A673 (cell line): Measurements from ENCODE around the gene GABRG3. TPM values are rescaled to one million over a fixed set of nuclear protein-coding genes. Genes with fewer than 3 reads are reported as not detected.

Experiments used
- BruUV-seq: library from RNA; stranded (reverse); fragments of 400-500 nt; replicated peaks from 2 replicates; lab custom pipeline; 2021; lab: Mats Ljungman, UMichigan
- CTCF ChIA-PET: fragments of 300-600 bp; sonication (Branson Sonifier 250); formaldehyde crosslinking; loops from one replicate; lab custom pipeline; 2022; ENCODE audit warnings: antibody characterized with exemption; lab: Charles Lee
- POLR2A ChIA-PET: fragments of 300-600 bp; sonication (Branson Sonifier 250); formaldehyde crosslinking; loops from one replicate; lab custom pipeline; 2022; ENCODE audit warnings: antibody characterized with exemption; ENCODE audit not compliant: low non-redundant PET; lab: Charles Lee
- DNase-seq: peaks from one replicate; pipeline ENCODE4 v3.0.0-alpha.2; 2015; ENCODE audit warnings: low spot score
- H3K27ac ChIP-seq: fragments of 200-600 bp; sonication (generic); 2 replicates; pipeline ENCODE4 v1.5.1; 2016; ENCODE audit warnings: mixed run types, low read depth, mild to moderate bottlenecking, mixed read lengths, antibody characterized with exemption, low read length; ENCODE audit not compliant: poor library complexity, severe bottlenecking
- H3K27me3 ChIP-seq: fragments of 200-600 bp; sonication (generic); replicated peaks from 2 replicates; pipeline ENCODE4 v1.6.1; 2017; ENCODE audit warnings: mixed run types, low read depth, mild to moderate bottlenecking, mixed read lengths, antibody characterized with exemption, low read length; ENCODE audit not compliant: insufficient read depth, poor library complexity
- H3K36me3 ChIP-seq: fragments of 200-600 bp; sonication (generic); 2 replicates; pipeline ENCODE4 v1.6.1; 2016; ENCODE audit warnings: mixed run types, mild to moderate bottlenecking, mixed read lengths, antibody characterized with exemption, low read length; ENCODE audit not compliant: insufficient read depth, poor library complexity, severe bottlenecking
- H3K4me1 ChIP-seq: fragments of 200-600 bp; sonication (generic); 2 replicates; pipeline ENCODE4 v1.6.1; 2017; ENCODE audit warnings: mixed run types, mild to moderate bottlenecking, mixed read lengths, antibody characterized with exemption, low read length; ENCODE audit not compliant: insufficient read depth, poor library complexity, severe bottlenecking
- H3K4me3 ChIP-seq: fragments of 200-600 bp; sonication (generic); 2 replicates; pipeline ENCODE4 v1.5.1; 2016; ENCODE audit warnings: low read depth, mixed run types, mild to moderate bottlenecking, mixed read lengths, low read length; ENCODE audit not compliant: poor library complexity, severe bottlenecking
- H3K9me3 ChIP-seq: fragments of 200-600 bp; sonication (generic); 2 replicates; pipeline ENCODE4 v1.6.1; 2016; ENCODE audit warnings: mixed run types, low read depth, mild to moderate bottlenecking, mixed read lengths, antibody characterized with exemption, low read length; ENCODE audit not compliant: poor library complexity, severe bottlenecking
- CTCF ChIP-seq: fragments of 300-800, 200-600 bp; sonication (generic); conservative IDR thresholded peaks from 2 replicates; pipeline ENCODE4 v1.5.1; 2017; ENCODE audit warnings: low read depth, mild to moderate bottlenecking, antibody characterized with exemption, low read length, moderate library complexity, mixed read lengths
- EZH2 ChIP-seq: fragments of 200-600 bp; sonication (generic); IDR thresholded peaks from 2 replicates; pipeline ENCODE4 v1.6.1; 2017; ENCODE audit warnings: borderline replicate concordance, low read depth, mild to moderate bottlenecking, mixed read lengths, antibody characterized with exemption, low read length; ENCODE audit not compliant: poor library complexity, severe bottlenecking
- intact Hi-C: fragments of 100-400 bp; cut with micrococcal nuclease; formaldehyde crosslinking; loops from one replicate; pipeline ENCODE4 v1.10.0; 2022; ENCODE audit not compliant: unreplicated experiment
- total RNA-seq: library from RNA; stranded (reverse); gene quantifications from 2 replicates; pipeline ENCODE4 v1.2.3, GENCODE V29; 2021

GABRG3 gene
- total RNA-seq, 1 experiment from 2014 or later, result not detected

- Histone ChIP-seq H3K4me3 (no peak overlapping the region), H3K36me3 (no peaks in the 10 kb centered on the region), H3K9me3 (peaks cover 70% of the 10 kb centered on the region), H3K27me3 (no peaks in the 10 kb centered on the region), H3K27ac (no peak overlapping the region), H3K4me1 (no peaks in the 10 kb centered on the region)
- TF ChIP-seq EZH2 (no peak), CTCF (no peak)
- intact Hi-C loops, result no loop called here
- no peak for DNase-seq
- CTCF ChIA-PET, result no interaction called here
- POLR2A ChIA-PET, result no interaction called here
- no TSS peak for BruUV-seq
These were observed 267.2 kb downstream of the GABRG3 start for GRCh38 chr15:27238209-27238608.

GRCh38 chr15:27238707-27239423, 267.9 kb downstream of the GABRG3 start:
- TF ChIP-seq EZH2 (no peak), CTCF (no peak)
- Histone ChIP-seq H3K27me3 (no peaks in the 10 kb centered on the region), H3K36me3 (no peaks in the 10 kb centered on the region), H3K9me3 (peaks cover 63% of the 10 kb centered on the region), H3K4me3 (no peak overlapping the region), H3K27ac (no peak overlapping the region), H3K4me1 (no peaks in the 10 kb centered on the region)
- DNase-seq, result no peak
- ChIA-PET POLR2A (no interaction called here), CTCF (interaction anchor here (0.6 kb wide), 1 partner anchor 23 kb away, joined by 6 read pairs; no protein-coding TSS in a partner anchor)
- no TSS peak for BruUV-seq
- intact Hi-C loops, result no loop called here

- no TSS peak for BruUV-seq
- intact Hi-C loops, result no loop called here
- Histone ChIP-seq H3K27ac (no peak overlapping the region), H3K36me3 (no peaks in the 10 kb centered on the region), H3K9me3 (peaks cover 45% of the 10 kb centered on the region), H3K4me1 (no peaks in the 10 kb centered on the region), H3K27me3 (no peaks in the 10 kb centered on the region), H3K4me3 (no peak overlapping the region)
- no peak for DNase-seq
- POLR2A ChIA-PET, result no interaction called here
- TF ChIP-seq EZH2 (no peak), CTCF (no peak)
- CTCF ChIA-PET, result no interaction called here
These were observed 271.0 kb downstream of the GABRG3 start for GRCh38 chr15:27241943-27242342.
